Measurements from ENCODE around the gene TMEM248.

Gene TMEM248

DNA sequence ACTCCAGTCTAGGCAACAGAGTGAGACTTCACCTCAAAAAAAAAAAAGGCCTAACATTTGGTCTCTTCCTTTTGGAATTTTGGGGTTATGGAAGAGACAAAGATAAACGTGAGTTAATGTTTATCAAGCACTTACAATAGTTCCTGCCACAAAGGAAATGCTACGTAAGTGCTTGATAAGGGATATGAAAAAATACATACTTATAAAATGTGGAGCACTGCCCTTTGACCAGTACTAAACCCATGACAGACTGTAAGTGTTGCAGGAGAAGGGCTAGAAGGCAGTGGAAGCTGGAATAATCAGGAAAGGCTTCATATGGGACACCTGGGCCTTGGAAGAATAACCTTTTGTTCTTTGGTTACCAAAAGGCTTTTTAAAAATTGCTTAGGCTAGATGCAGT, 25.5 kb downstream of the TMEM248 start:
- Histone ChIP-seq H3K27me3 (ENCODE audit: control insufficient read depth in 3 of 3, insufficient read depth in 3 of 3, low read depth in 1 of 3, low read length in 3 of 3) (no peaks in the 10 kb centered on the region), H3K36me3 (replicated peaks in 1 of 2; ENCODE audit: control insufficient read depth in 2 of 2, insufficient read depth in 2 of 2, low read length in 2 of 2) (peaks cover 31 to 93% of the 10 kb centered on the region in 2 donors), H2BK15ac (ENCODE audit: low read length) (no peak overlapping the region), H3K79me1 (ENCODE audit: low read depth, low read length) (peaks cover 5% of the 10 kb centered on the region), H2BK12ac (ENCODE audit: low read length) (no peak overlapping the region), H4K8ac (ENCODE audit: low read depth, low read length) (no peak overlapping the region), H2BK5ac (ENCODE audit: low read length) (no peak overlapping the region), H3K27ac (replicated peaks; ENCODE audit: low read length) (no peak overlapping the region), H3K4me1 (ENCODE audit: control insufficient read depth in 2 of 2, insufficient read depth in 1 of 2, low read depth in 1 of 2, low read length in 2 of 2) (no peaks in the 10 kb centered on the region), H3K4ac (ENCODE audit: low read length) (no peak overlapping the region), H3K18ac (ENCODE audit: low read length) (no peak overlapping the region), H2AFZ (ENCODE audit: low read length) (no peak overlapping the region), H3K23ac (ENCODE audit: low read depth, low read length, poor library complexity) (no peak overlapping the region), H2BK120ac (ENCODE audit: low read depth, low read length) (no peak overlapping the region), H3K9ac (ENCODE audit: low read depth, low read length, poor library complexity) (no peak overlapping the region), H3K14ac (ENCODE audit: low read length) (no peak overlapping the region), H3K4me3 (ENCODE audit: low read length in 2 of 2) (no peak overlapping the region), H3K9me3 (replicated peaks in 1 of 2; ENCODE audit: control insufficient read depth in 2 of 2, insufficient read depth in 1 of 2, low read depth in 1 of 2, low read length in 2 of 2) (no peaks in the 10 kb centered on the region), H4K91ac (ENCODE audit: low read depth, low read length, poor library complexity) (no peak overlapping the region), H3K4me2 (ENCODE audit: insufficient read depth, low read length, poor library complexity, severe bottlenecking) (no peak overlapping the region), H2AK5ac (ENCODE audit: low read depth, low read length) (no peak overlapping the region)
- no CpG with 5 or more reads among the region's 2 CpGs for WGBS, 2 donors (ENCODE audit: extremely low coverage in 2 of 2, insufficient read length in 2 of 2, insufficient replicate concordance in 1 of 2)
- no peak for DNase-seq (ENCODE audit: low spot score)

DNA sequence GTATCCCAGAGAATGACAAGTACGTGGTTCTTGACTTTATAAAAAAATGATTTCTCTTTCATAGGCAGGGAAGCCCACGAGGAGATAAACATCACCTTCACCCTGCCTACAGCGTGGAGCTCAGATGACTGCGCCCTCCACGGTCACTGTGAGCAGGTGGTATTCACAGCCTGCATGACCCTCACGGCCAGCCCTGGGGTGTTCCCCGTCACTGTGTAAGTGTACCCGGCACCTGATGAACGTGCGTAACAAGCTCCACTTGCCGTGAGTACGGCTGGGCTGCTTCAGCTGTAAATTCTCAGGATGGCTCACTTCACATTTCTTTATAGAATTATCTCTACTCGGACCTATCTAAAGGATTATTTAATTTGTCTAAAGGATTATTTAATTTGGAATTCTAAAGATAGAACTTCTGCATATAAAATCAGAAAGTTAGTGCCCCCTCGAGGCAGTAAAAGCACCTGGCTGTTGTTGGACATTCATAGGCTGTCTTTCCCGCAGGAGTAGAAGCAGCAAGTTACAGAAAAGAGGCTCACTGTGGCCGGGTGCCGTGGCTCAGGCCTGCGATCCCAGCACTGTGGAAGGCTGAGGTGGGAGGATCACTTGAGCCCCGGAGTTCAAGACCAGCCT, 27.6 kb downstream of the TMEM248 start:
- no peak overlapping the region for H4K91ac ChIP-seq (ENCODE audit: low read depth, low read length, poor library complexity)
- H3K9me3 ChIP-seq (replicated peaks in 1 of 2; ENCODE audit: control insufficient read depth in 2 of 2, insufficient read depth in 1 of 2, low read depth in 1 of 2, low read length in 2 of 2), result no peaks in the 10 kb centered on the region
- no peak overlapping the region for H3K14ac ChIP-seq (ENCODE audit: low read length)
- H3K79me1 ChIP-seq (ENCODE audit: low read depth, low read length), result peaks cover 5% of the 10 kb centered on the region
- whole genome bisulfite sequencing, 2 donors (ENCODE audit: extremely low coverage in 2 of 2, insufficient read length in 2 of 2, insufficient replicate concordance in 1 of 2), result no CpG with 5 or more reads among the region's 19 CpGs
- no peak for DNase-seq (ENCODE audit: low spot score)
- H3K4me2 ChIP-seq (ENCODE audit: insufficient read depth, low read length, poor library complexity, severe bottlenecking), result no peak overlapping the region
- H2BK12ac ChIP-seq (ENCODE audit: low read length), result no peak overlapping the region
- no peak overlapping the region for H2AFZ ChIP-seq (ENCODE audit: low read length)
- H3K9ac ChIP-seq (ENCODE audit: low read depth, low read length, poor library complexity), result no peak overlapping the region
- H3K18ac ChIP-seq (ENCODE audit: low read length), result no peak overlapping the region
- H2AK5ac ChIP-seq (ENCODE audit: low read depth, low read length), result no peak overlapping the region
- no peak overlapping the region for H2BK5ac ChIP-seq (ENCODE audit: low read length)
- no peak overlapping the region for H2BK15ac ChIP-seq (ENCODE audit: low read length)
- H3K4ac ChIP-seq (ENCODE audit: low read length), result no peak overlapping the region
- H3K36me3 ChIP-seq (replicated peaks in 1 of 2; ENCODE audit: control insufficient read depth in 2 of 2, insufficient read depth in 2 of 2, low read length in 2 of 2), result peaks cover 42 to 93% of the 10 kb centered on the region in 2 donors
- no peak overlapping the region for H3K23ac ChIP-seq (ENCODE audit: low read depth, low read length, poor library complexity)
- H3K27ac ChIP-seq (replicated peaks; ENCODE audit: low read length), result no peak overlapping the region
- no peak overlapping the region for H4K8ac ChIP-seq (ENCODE audit: low read depth, low read length)
- H3K4me1 ChIP-seq (ENCODE audit: control insufficient read depth in 2 of 2, insufficient read depth in 1 of 2, low read depth in 1 of 2, low read length in 2 of 2), result no peaks in the 10 kb centered on the region
- no peaks in the 10 kb centered on the region for H3K27me3 ChIP-seq (ENCODE audit: control insufficient read depth in 3 of 3, insufficient read depth in 3 of 3, low read depth in 1 of 3, low read length in 3 of 3)
- no peak overlapping the region for H2BK120ac ChIP-seq (ENCODE audit: low read depth, low read length)
- no peak overlapping the region for H3K4me3 ChIP-seq (ENCODE audit: low read length in 2 of 2)

DNA sequence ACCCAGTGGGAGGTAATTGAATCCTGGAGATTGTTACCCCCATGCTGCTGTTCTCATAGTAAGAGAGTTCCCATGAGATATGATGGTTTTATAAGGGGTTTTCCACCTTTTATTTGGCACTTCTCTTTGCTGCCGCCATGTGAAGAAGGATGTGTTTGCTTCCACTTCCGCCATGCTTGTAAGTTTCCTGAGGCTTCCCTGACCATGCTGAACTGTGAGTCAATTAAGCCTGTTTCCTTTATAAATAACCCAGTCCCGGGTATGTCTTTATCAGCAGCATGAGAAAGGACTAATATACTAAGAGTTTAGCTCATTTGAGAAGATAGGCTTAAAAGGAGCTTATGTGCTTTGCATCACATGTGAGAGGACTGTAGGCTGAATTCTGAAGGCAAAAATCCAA, 29.3 kb downstream of the TMEM248 start:
- DNase-seq (ENCODE audit: low spot score), result no peak
- no peaks in the 10 kb centered on the region for H3K9me3 ChIP-seq (replicated peaks in 1 of 2; ENCODE audit: control insufficient read depth in 2 of 2, insufficient read depth in 1 of 2, low read depth in 1 of 2, low read length in 2 of 2)
- no CpG with 5 or more reads among the region's 3 CpGs for WGBS, 2 donors (ENCODE audit: extremely low coverage in 2 of 2, insufficient read length in 2 of 2, insufficient replicate concordance in 1 of 2)
- H3K27ac ChIP-seq (replicated peaks; ENCODE audit: low read length), result no peak overlapping the region
- H2BK12ac ChIP-seq (ENCODE audit: low read length), result no peak overlapping the region
- H3K9ac ChIP-seq (ENCODE audit: low read depth, low read length, poor library complexity), result no peak overlapping the region
- H3K36me3 ChIP-seq (replicated peaks in 1 of 2; ENCODE audit: control insufficient read depth in 2 of 2, insufficient read depth in 2 of 2, low read length in 2 of 2), result peaks cover 38 to 93% of the 10 kb centered on the region in 2 donors
- no peaks in the 10 kb centered on the region for H3K27me3 ChIP-seq (ENCODE audit: control insufficient read depth in 3 of 3, insufficient read depth in 3 of 3, low read depth in 1 of 3, low read length in 3 of 3)
- H3K4me1 ChIP-seq (ENCODE audit: control insufficient read depth in 2 of 2, insufficient read depth in 1 of 2, low read depth in 1 of 2, low read length in 2 of 2), result no peaks in the 10 kb centered on the region
- no peak overlapping the region for H3K4ac ChIP-seq (ENCODE audit: low read length)
- no peak overlapping the region for H3K4me3 ChIP-seq (ENCODE audit: low read length in 2 of 2)
- no peak overlapping the region for H3K23ac ChIP-seq (ENCODE audit: low read depth, low read length, poor library complexity)
- H2BK5ac ChIP-seq (ENCODE audit: low read length), result no peak overlapping the region
- no peak overlapping the region for H2BK120ac ChIP-seq (ENCODE audit: low read depth, low read length)
- H4K91ac ChIP-seq (ENCODE audit: low read depth, low read length, poor library complexity), result no peak overlapping the region
- H2AK5ac ChIP-seq (ENCODE audit: low read depth, low read length), result no peak overlapping the region
- H3K4me2 ChIP-seq (ENCODE audit: insufficient read depth, low read length, poor library complexity, severe bottlenecking), result no peak overlapping the region
- H3K79me1 ChIP-seq (ENCODE audit: low read depth, low read length), result peaks cover 2% of the 10 kb centered on the region
- H4K8ac ChIP-seq (ENCODE audit: low read depth, low read length), result no peak overlapping the region
- H3K14ac ChIP-seq (ENCODE audit: low read length), result no peak overlapping the region
- H2AFZ ChIP-seq (ENCODE audit: low read length), result no peak overlapping the region
- H3K18ac ChIP-seq (ENCODE audit: low read length), result no peak overlapping the region
- H2BK15ac ChIP-seq (ENCODE audit: low read length), result no peak overlapping the region

DNA sequence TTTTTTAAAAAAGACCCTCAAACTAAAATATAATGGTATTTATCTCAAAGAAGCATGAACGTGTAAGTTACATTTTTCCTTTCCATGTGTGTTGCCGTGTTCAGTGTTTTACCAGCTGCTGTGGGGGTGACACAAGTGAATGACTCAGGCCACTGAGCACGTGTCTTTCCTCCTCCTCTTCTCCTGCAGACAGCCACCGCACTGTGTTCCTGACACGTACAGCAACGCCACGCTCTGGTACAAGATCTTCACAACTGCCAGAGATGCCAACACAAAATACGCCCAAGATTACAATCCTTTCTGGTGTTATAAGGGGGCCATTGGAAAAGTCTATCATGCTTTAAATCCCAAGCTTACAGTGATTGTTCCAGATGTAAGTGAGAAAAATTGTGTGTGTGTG, 29.7 kb downstream of the TMEM248 start:
- H2BK5ac ChIP-seq (ENCODE audit: low read length), result no peak overlapping the region
- H3K27ac ChIP-seq (replicated peaks; ENCODE audit: low read length), result no peak overlapping the region
- no peak overlapping the region for H2AK5ac ChIP-seq (ENCODE audit: low read depth, low read length)
- no peak overlapping the region for H3K9ac ChIP-seq (ENCODE audit: low read depth, low read length, poor library complexity)
- H4K8ac ChIP-seq (ENCODE audit: low read depth, low read length), result no peak overlapping the region
- no peak overlapping the region for H3K23ac ChIP-seq (ENCODE audit: low read depth, low read length, poor library complexity)
- H2BK120ac ChIP-seq (ENCODE audit: low read depth, low read length), result no peak overlapping the region
- no peaks in the 10 kb centered on the region for H3K27me3 ChIP-seq (ENCODE audit: control insufficient read depth in 3 of 3, insufficient read depth in 3 of 3, low read depth in 1 of 3, low read length in 3 of 3)
- H2BK12ac ChIP-seq (ENCODE audit: low read length), result no peak overlapping the region
- H3K4ac ChIP-seq (ENCODE audit: low read length), result no peak overlapping the region
- peak overlapping the region; percentile 83 for H4K91ac ChIP-seq (ENCODE audit: low read depth, low read length, poor library complexity)
- H3K4me2 ChIP-seq (ENCODE audit: insufficient read depth, low read length, poor library complexity, severe bottlenecking), result no peak overlapping the region
- no peak overlapping the region for H3K18ac ChIP-seq (ENCODE audit: low read length)
- no peak for DNase-seq (ENCODE audit: low spot score)
- H3K36me3 ChIP-seq (replicated peaks in 1 of 2; ENCODE audit: control insufficient read depth in 2 of 2, insufficient read depth in 2 of 2, low read length in 2 of 2), result peaks cover 42 to 95% of the 10 kb centered on the region in 2 donors
- no CpG with 5 or more reads among the region's 8 CpGs for WGBS, 2 donors (ENCODE audit: extremely low coverage in 2 of 2, insufficient read length in 2 of 2, insufficient replicate concordance in 1 of 2)
- H3K4me3 ChIP-seq (ENCODE audit: low read length in 2 of 2), result no peak overlapping the region
- H2AFZ ChIP-seq (ENCODE audit: low read length), result no peak overlapping the region
- no peaks in the 10 kb centered on the region for H3K9me3 ChIP-seq (replicated peaks in 1 of 2; ENCODE audit: control insufficient read depth in 2 of 2, insufficient read depth in 1 of 2, low read depth in 1 of 2, low read length in 2 of 2)
- no peaks in the 10 kb centered on the region for H3K4me1 ChIP-seq (ENCODE audit: control insufficient read depth in 2 of 2, insufficient read depth in 1 of 2, low read depth in 1 of 2, low read length in 2 of 2)
- no peak overlapping the region for H3K14ac ChIP-seq (ENCODE audit: low read length)
- no peak overlapping the region for H2BK15ac ChIP-seq (ENCODE audit: low read length)
- peaks cover 2% of the 10 kb centered on the region for H3K79me1 ChIP-seq (ENCODE audit: low read depth, low read length)

Measured in neuronal stem cell (in vitro differentiated cells).